H1 (cell line): ENCODE results near the gene LTC4S. TPM values are rescaled to one million over a fixed set of nuclear protein-coding genes. Genes with fewer than 3 reads are reported as not detected.

ENCODE experiments used
- CTCF ChIA-PET: fragments of 300-600 bp; sonication (Branson Sonifier 250); formaldehyde crosslinking; loops from one replicate; lab custom pipeline; 2021; ENCODE audit not compliant: partially characterized antibody; lab: Charles Lee
- POLR2A ChIA-PET: fragments of 300-600 bp; sonication (Branson Sonifier 250); formaldehyde crosslinking; loops from one replicate; lab custom pipeline; 2021; ENCODE audit warnings: inconsistent platforms; ENCODE audit not compliant: partially characterized antibody; lab: Charles Lee
- DNase-seq, 2 experiments: peaks; one replicate each; pipeline versions ENCODE4 v3.0.0 to v3.0.0-alpha.2; 2010 to 2022; ENCODE audit warnings: low spot score in 2 of 2, low read depth in 1 of 2, mixed read lengths in 1 of 2
- FAIRE-seq: peaks from 2 replicates; lab custom pipeline; 2011; peaks lifted over from hg19 to GRCh38; lab: Jason Lieb, UNC
- H2AFZ ChIP-seq: 2 replicates; pipeline ENCODE4 v1.8.1; 2012; ENCODE audit warnings: low read length, inconsistent platforms
- H2AK5ac ChIP-seq: 2 replicates; pipeline ENCODE4 v1.6.1; 2013; ENCODE audit warnings: low read depth, low read length
- H2BK120ac ChIP-seq: replicated peaks from 2 replicates; pipeline ENCODE3; 2013; ENCODE audit warnings: low read depth, low read length, inconsistent platforms
- H2BK12ac ChIP-seq: 2 replicates; pipeline ENCODE4 v1.6.1; 2013; ENCODE audit warnings: low read depth, low read length
- H2BK15ac ChIP-seq: 2 replicates; pipeline ENCODE4 v1.6.1; 2013; ENCODE audit warnings: low read length
- H2BK20ac ChIP-seq: 2 replicates; pipeline ENCODE4 v1.6.1; 2013; ENCODE audit warnings: low read length
- H2BK5ac ChIP-seq: 2 replicates; pipeline ENCODE4 v1.6.1; 2013; ENCODE audit warnings: low read depth, low read length
- H3K14ac ChIP-seq: 2 replicates; pipeline ENCODE4 v1.6.1; 2013; ENCODE audit warnings: inconsistent platforms; ENCODE audit not compliant: insufficient read length
- H3K18ac ChIP-seq: 2 replicates; pipeline ENCODE4 v1.6.1; 2013; ENCODE audit warnings: low read length; ENCODE audit errors: extremely low read depth
- H3K23ac ChIP-seq: 2 replicates; pipeline ENCODE4 v1.6.1; 2013; ENCODE audit warnings: inconsistent platforms; ENCODE audit not compliant: insufficient read length
- H3K23me2 ChIP-seq: 2 replicates; pipeline ENCODE4 v1.6.1; 2013; ENCODE audit warnings: low read depth, low read length
- H3K27ac ChIP-seq: 2 replicates; pipeline ENCODE4 v1.6.1; 2011; ENCODE audit warnings: low read depth, low read length, inconsistent platforms
- H3K27me3 ChIP-seq, 4 experiments: replicated peaks in 1 of 4; 1 replicate in 1 of 4; 2 replicates in 3 of 4; pipeline versions ENCODE4 v1.6.1 to v1.8.1; 2011 to 2013; ENCODE audit warnings: low read length in 3 of 4, mild to moderate bottlenecking in 3 of 4, inconsistent platforms in 2 of 4, mixed read lengths in 2 of 4, moderate library complexity in 1 of 4; ENCODE audit not compliant: control insufficient read depth in 3 of 4, insufficient read depth in 3 of 4; ENCODE audit errors: extremely low read depth in 1 of 4
- H3K36me3 ChIP-seq, 4 experiments: 2 replicates each; pipeline versions ENCODE4 v1.6.1 to v1.8.1; 2011 to 2013; ENCODE audit warnings: mild to moderate bottlenecking in 4 of 4, low read length in 3 of 4, moderate library complexity in 2 of 4, control low read depth in 1 of 4, inconsistent platforms in 1 of 4; ENCODE audit not compliant: insufficient read depth in 4 of 4, control insufficient read depth in 2 of 4
- H3K4ac ChIP-seq: replicated peaks from 2 replicates; pipeline ENCODE3; 2013; ENCODE audit warnings: low read length, low read depth, mixed read lengths, inconsistent platforms; ENCODE audit not compliant: insufficient read length
- H3K4me1 ChIP-seq, 4 experiments: replicated peaks in 1 of 4; 1 replicate in 1 of 4; 2 replicates in 3 of 4; pipeline versions ENCODE4 v1.6.1 to v1.8.1; 2011 to 2013; ENCODE audit warnings: low read length in 3 of 4, inconsistent platforms in 2 of 4, mixed read lengths in 1 of 4; ENCODE audit not compliant: insufficient read depth in 4 of 4, control insufficient read depth in 3 of 4
- H3K4me2 ChIP-seq, 2 experiments: 2 replicates each; pipeline versions ENCODE4 v1.6.1 to v1.8.1; 2011 to 2013; ENCODE audit warnings: low read depth in 2 of 2, low read length in 2 of 2, control low read depth in 1 of 2, inconsistent platforms in 1 of 2, mild to moderate bottlenecking in 1 of 2; ENCODE audit not compliant: insufficient read depth in 1 of 2
- H3K4me3 ChIP-seq, 4 experiments: fragments of 200-600, 300-600 bp in 1 of 4; sonication (generic), shearing (Covaris generic), sonication (Bioruptor Twin) in 1 of 4; 2 replicates each; pipeline versions ENCODE4 v1.5.1 to v1.8.1; 2011 to 2016; ENCODE audit warnings: low read length in 4 of 4, low read depth in 3 of 4, control low read depth in 2 of 4, inconsistent platforms in 2 of 4, mild to moderate bottlenecking in 2 of 4, mixed read lengths in 1 of 4, moderate library complexity in 1 of 4; ENCODE audit not compliant: insufficient read depth in 2 of 4; ENCODE audit errors: extremely low read depth in 1 of 4
- H3K56ac ChIP-seq: replicated peaks from 2 replicates; pipeline ENCODE3; 2013; ENCODE audit warnings: low read depth, mild to moderate bottlenecking, mixed read lengths, low read length, inconsistent platforms; ENCODE audit not compliant: insufficient read length
- H3K79me1 ChIP-seq: 2 replicates; pipeline ENCODE4 v1.6.1; 2013; ENCODE audit warnings: low read depth, low read length, control low read depth
- H3K79me2 ChIP-seq, 2 experiments: 2 replicates each; pipeline versions ENCODE4 v1.6.1 to v1.8.1; 2012 to 2013; ENCODE audit warnings: low read length in 2 of 2, mild to moderate bottlenecking in 2 of 2, inconsistent platforms in 1 of 2; ENCODE audit not compliant: insufficient read depth in 2 of 2, control insufficient read depth in 1 of 2
- H3K9ac ChIP-seq, 4 experiments: replicated peaks in 1 of 4; 1 replicate in 1 of 4; 2 replicates in 3 of 4; pipeline versions ENCODE4 v1.6.1 to v1.8.1; 2011 to 2013; ENCODE audit warnings: low read depth in 3 of 4, low read length in 3 of 4, control low read depth in 2 of 4, mild to moderate bottlenecking in 2 of 4, moderate library complexity in 2 of 4, inconsistent platforms in 1 of 4; ENCODE audit errors: extremely low read depth in 1 of 4
- H3K9me3 ChIP-seq, 2 experiments: 2 replicates each; pipeline versions ENCODE4 v1.6.1 to v1.8.1; 2012 to 2013; ENCODE audit warnings: mild to moderate bottlenecking in 2 of 2, moderate library complexity in 2 of 2, control low read depth in 1 of 2, inconsistent platforms in 1 of 2, low read depth in 1 of 2, low read length in 1 of 2, mixed read lengths in 1 of 2; ENCODE audit not compliant: insufficient read depth in 2 of 2
- H4K20me1 ChIP-seq, 2 experiments: replicated peaks in 1 of 2; 2 replicates each; pipeline versions ENCODE3 to v1.8.1; 2011 to 2013; ENCODE audit warnings: inconsistent platforms in 2 of 2, low read length in 2 of 2, mild to moderate bottlenecking in 1 of 2; ENCODE audit not compliant: insufficient read depth in 2 of 2, control insufficient read depth in 1 of 2
- H4K5ac ChIP-seq: 2 replicates; pipeline ENCODE4 v1.6.1; 2013; ENCODE audit warnings: low read length, low read depth, mixed read lengths, inconsistent platforms; ENCODE audit not compliant: insufficient read length
- H4K8ac ChIP-seq: 2 replicates; pipeline ENCODE4 v1.8.0; 2013; ENCODE audit warnings: mild to moderate bottlenecking, moderate library complexity, low read length, inconsistent platforms; ENCODE audit not compliant: insufficient read depth; ENCODE audit errors: extremely low read depth
- H4K91ac ChIP-seq: replicated peaks from 2 replicates; pipeline ENCODE3; 2013; ENCODE audit warnings: low read length, mixed read lengths, inconsistent platforms; ENCODE audit not compliant: insufficient read length
- BCL11A ChIP-seq, 2 experiments: IDR thresholded peaks; one replicate each; pipeline ENCODE4 v1.6.1; 2011; ENCODE audit warnings: low read depth in 2 of 2, low read length in 2 of 2, mild to moderate bottlenecking in 2 of 2
- HDAC2 ChIP-seq, 2 experiments: fragments of 300-600 bp in 1 of 2; sonication (generic) in 1 of 2; IDR thresholded peaks; 2 replicates each; pipeline ENCODE4 v1.6.1; 2011 to 2012; ENCODE audit warnings: low read depth in 2 of 2, low read length in 2 of 2, mild to moderate bottlenecking in 2 of 2, moderate library complexity in 2 of 2, borderline replicate concordance in 1 of 2, inconsistent platforms in 1 of 2
- HDAC6 ChIP-seq: IDR thresholded peaks from one replicate; pipeline ENCODE4 v1.7.1; 2012; ENCODE audit warnings: low read depth, mild to moderate bottlenecking, inconsistent platforms, low read length, moderate library complexity
- KDM5A ChIP-seq: fragments of 200-600 bp; IDR thresholded peaks from 2 replicates; pipeline ENCODE4 v1.7.1; 2012; ENCODE audit warnings: mild to moderate bottlenecking, low read length, inconsistent platforms, mixed read lengths
- SIX5 ChIP-seq: IDR thresholded peaks from 2 replicates; pipeline ENCODE4 v1.6.1; 2011; ENCODE audit warnings: mild to moderate bottlenecking, low read depth, low read length
- SP4 ChIP-seq: IDR thresholded peaks from 2 replicates; pipeline ENCODE4 v1.6.1; 2012; ENCODE audit warnings: low read length, inconsistent platforms
- SRF ChIP-seq: IDR thresholded peaks from 2 replicates; pipeline ENCODE4 v1.6.1; 2011; ENCODE audit warnings: mild to moderate bottlenecking, low read depth, low read length, moderate library complexity
- WGBS, 2 experiments: shearing (Covaris generic) in 1 of 2; methylation state at CpG; one replicate each; pipeline versions ENCODE4 v1.1.6 to v1.1.7; 2013 to 2015; ENCODE audit warnings: low lambda C conversion rate in 2 of 2, mixed read lengths in 2 of 2, inconsistent platforms in 1 of 2, low coverage in 1 of 2, missing lambda C conversion rate in 1 of 2; ENCODE audit not compliant: insufficient replicate concordance in 2 of 2, insufficient coverage in 1 of 2, insufficient read length in 1 of 2; ENCODE audit errors: extremely low coverage in 1 of 2, missing lambda C conversion rate in 1 of 2; 5-methylcytosine and 5-hydroxymethylcytosine counted together
- polyA plus RNA-seq, 7 experiments: library from polyadenylated mRNA; depleted of rRNA in 3 of 7; stranded (reverse) in 5 of 7; unstranded in 2 of 7; fragments of >200 nt in 5 of 7; fragments of 200-250 nt in 2 of 7; gene quantifications; 1 replicate in 5 of 7; 2 replicates in 1 of 7; 4 replicates in 1 of 7; pipeline versions ENCODE4 v1.2.1 to v1.2.3, GENCODE V29; 2011 to 2013; ENCODE audit warnings: missing spikeins in 2 of 7, mixed read lengths in 2 of 7
- total RNA-seq: library from RNA; stranded (reverse); fragmentation: NEBNext Ultra II Directional; extraction: Animal tissue kit (Norgen Biotek cat#: 25700); gene quantifications from 2 replicates; pipeline ENCODE4 v1.2.1, GENCODE V29; 2021
- TF ChIP-seq, protein P1 (sequence below): IDR thresholded peaks from 2 replicates; pipeline ENCODE4 v1.6.1; 2011; ENCODE audit warnings: low read depth, mild to moderate bottlenecking, low read length; ENCODE audit not compliant: insufficient read depth

The LTC4S gene
- total and polyA plus RNA-seq, 2 of the 8 experiments (the other 6 are each of a cell fraction or from before 2014, with no cell fraction given) = 2.2 to 3.7 TPM

DNA sequence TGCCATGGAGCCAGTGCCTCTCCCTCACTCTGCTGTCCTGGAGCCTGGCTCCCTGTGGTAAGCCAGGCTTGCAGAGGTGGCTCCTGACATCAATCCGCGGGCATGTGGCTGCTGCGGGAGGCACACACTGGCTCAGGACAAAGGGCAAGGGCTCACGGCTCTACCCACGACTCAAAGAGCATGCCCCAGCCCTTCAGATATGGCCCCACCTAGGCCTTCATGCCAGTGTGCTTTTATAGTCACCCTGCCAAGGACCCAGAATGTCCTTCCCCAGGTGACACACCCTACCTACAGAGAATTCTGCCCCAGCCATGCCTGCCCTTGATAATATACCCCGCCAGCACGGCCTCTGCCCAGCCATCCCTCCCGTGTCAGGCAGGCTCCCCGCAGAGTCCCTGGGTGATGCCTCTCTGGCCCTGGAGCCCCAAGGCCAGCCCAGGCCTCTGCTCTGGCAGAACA is 11.3 kb downstream of the LTC4S start:
- H2BK15ac ChIP-seq = peak overlapping the region; percentile 98; the same call in 1 of the 2 replicates
- H3K79me1 ChIP-seq = peaks cover 11% of the 10 kb centered on the region
- peak overlapping the region; percentile 75 to 82 for H3K4me2 ChIP-seq
- H4K20me1 ChIP-seq = peaks cover 8 to 23% of the 10 kb centered on the region in 2 experiments
- peaks cover 0 to 22% of the 10 kb centered on the region in 2 experiments; a peak in 2 of 4 replicates for H3K79me2 ChIP-seq
- H3K4me3 ChIP-seq = peak overlapping the region; percentile 58 to 78 (median 66)
- H3K4me1 ChIP-seq = peaks cover 0 to 32% (median 30%) of the 10 kb centered on the region in 4 experiments; a peak in 6 of 7 replicates
- peak overlapping the region; percentile 50; the same call in 1 of the 2 replicates for H2BK12ac ChIP-seq
- H3K27ac ChIP-seq = no peak overlapping the region
- H3K18ac ChIP-seq = no peak overlapping the region; the same call in 1 of the 2 replicates
- TF ChIP-seq HDAC2 (IDR thresholded peaks at IDR 0.05; ENCODE audit: borderline replicate concordance in 1 of 2, low read depth in 2 of 2, low read length in 2 of 2) (no peak), BCL11A (IDR thresholded peaks at IDR 0.05; ENCODE audit: low read depth in 2 of 2, low read length in 2 of 2) (no peak), KDM5A (no peak), HDAC6 (no peak), SIX5 (no peak), SRF (no peak), SP4 (no peak)
- TF ChIP-seq, protein P1, sequence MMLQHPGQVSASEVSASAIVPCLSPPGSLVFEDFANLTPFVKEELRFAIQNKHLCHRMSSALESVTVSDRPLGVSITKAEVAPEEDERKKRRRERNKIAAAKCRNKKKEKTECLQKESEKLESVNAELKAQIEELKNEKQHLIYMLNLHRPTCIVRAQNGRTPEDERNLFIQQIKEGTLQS = no peak
- DNase-seq = no peak
- WGBS, 2 experiments = 62% methylated on average over 9 of the region's 9 CpGs; no CpG with 5 or more reads in 1 of the 2 experiments
- H2BK5ac ChIP-seq = no peak overlapping the region; the same call in 1 of the 2 replicates
- H3K56ac ChIP-seq = peak overlapping the region; percentile 30
- no peak overlapping the region for H2AFZ ChIP-seq
- no peak overlapping the region for H2BK20ac ChIP-seq
- H4K5ac ChIP-seq = peak overlapping the region; percentile 4
- H3K23ac ChIP-seq = no peak overlapping the region
- H4K91ac ChIP-seq = peak overlapping the region; percentile 84
- peaks cover 0 to 5% (median 1%) of the 10 kb centered on the region in 4 experiments; a peak in 5 of 8 replicates for H3K36me3 ChIP-seq
- H3K9ac ChIP-seq = peak overlapping the region in 1 of 4 experiments; percentile 13; a peak in 1 of 7 replicates
- H3K23me2 ChIP-seq = peaks cover 10% of the 10 kb centered on the region; the same call in 1 of the 2 replicates
- no peak overlapping the region for H4K8ac ChIP-seq
- H3K4ac ChIP-seq = peak overlapping the region; percentile 65
- no peaks in the 10 kb centered on the region for H3K9me3 ChIP-seq
- H3K14ac ChIP-seq = no peak overlapping the region
- H2BK120ac ChIP-seq = no peak overlapping the region
- POLR2A ChIA-PET = interaction anchor here (0.8 to 16.9 kb wide), 4 partner anchors 9 to 33 kb away, joined by 3 to 207 read pairs (median 24); partner anchors contain the start of genes LTC4S and SQSTM1
- CTCF ChIA-PET = interaction anchor here (0.9 to 1.2 kb wide), 4 partner anchors 8 to 52 kb away, joined by 3 to 4 read pairs (median 4); partner anchors contain the start of gene SQSTM1
- H3K27me3 ChIP-seq = no peaks in the 10 kb centered on the region
- no peak overlapping the region for H2AK5ac ChIP-seq
- FAIRE-seq = no peak
